IMR-90 (cell line): ENCODE measurements around the gene PTPRN2. TPM values are rescaled to one million over a fixed set of nuclear protein-coding genes. Genes with fewer than 3 reads are reported as not detected.

Experiments
- ATAC-seq: fragments of 200-7000 bp; cut with Tn5 transposase; 2 replicates; pipeline ENCODE4 v1.9.1; 2020; ENCODE audit warnings: low read depth, mild to moderate bottlenecking, moderate library complexity
- BruUV-seq: library from RNA; stranded (reverse); fragments of 400-500 nt; replicated peaks from 2 replicates; lab custom pipeline; 2021; lab: Mats Ljungman, UMichigan
- CTCF ChIA-PET: fragments of 300-600 bp; formaldehyde crosslinking; extraction: SDS; loops from one replicate; lab custom pipeline; 2021; ENCODE audit warnings: antibody characterized with exemption; lab: Yijun Ruan, JAX
- POLR2A ChIA-PET: fragments of 300-600 bp; sonication (Branson Sonifier 250); formaldehyde crosslinking; loops from one replicate; lab custom pipeline; 2022; ENCODE audit warnings: antibody characterized with exemption; ENCODE audit not compliant: unreplicated experiment; lab: Charles Lee
- DNase-seq: peaks from one replicate; pipeline ENCODE4 v3.0.0; 2013
- H2AFZ ChIP-seq: replicated peaks from 2 replicates; pipeline ENCODE3; 2013; ENCODE audit warnings: low read length, mild to moderate bottlenecking; ENCODE audit not compliant: poor library complexity
- H2AK5ac ChIP-seq: 2 replicates; pipeline ENCODE4 v1.6.1; 2013; ENCODE audit warnings: low read depth, low read length, inconsistent platforms
- H2AK9ac ChIP-seq: replicated peaks from 2 replicates; pipeline ENCODE3; 2013; ENCODE audit warnings: mild to moderate bottlenecking, low read depth, low read length, moderate library complexity; ENCODE audit not compliant: poor library complexity
- H2BK120ac ChIP-seq: 2 replicates; pipeline ENCODE4 v1.6.1; 2013; ENCODE audit warnings: low read depth, low read length, inconsistent platforms
- H2BK15ac ChIP-seq: 3 replicates; pipeline ENCODE4 v1.6.1; 2013; ENCODE audit warnings: low read depth, low read length, inconsistent platforms
- H2BK20ac ChIP-seq: 2 replicates; pipeline ENCODE4 v1.6.1; 2013; ENCODE audit warnings: low read depth, mild to moderate bottlenecking, inconsistent platforms, low read length, moderate library complexity
- H2BK5ac ChIP-seq: 2 replicates; pipeline ENCODE4 v1.6.1; 2013; ENCODE audit warnings: mild to moderate bottlenecking, low read depth, low read length, inconsistent platforms; ENCODE audit not compliant: poor library complexity, severe bottlenecking
- H3K14ac ChIP-seq: replicated peaks from 2 replicates; pipeline ENCODE4 v1.6.1; 2013; ENCODE audit warnings: low read depth, low read length, inconsistent platforms
- H3K18ac ChIP-seq: 2 replicates; pipeline ENCODE4 v1.6.1; 2013; ENCODE audit warnings: low read depth, low read length, control low read depth
- H3K23ac ChIP-seq: 2 replicates; pipeline ENCODE4 v1.6.1; 2013; ENCODE audit warnings: low read depth, low read length, inconsistent platforms
- H3K27ac ChIP-seq: 2 replicates; pipeline ENCODE4 v1.5.1; 2013; ENCODE audit warnings: mild to moderate bottlenecking, control low read depth, low read length; ENCODE audit not compliant: insufficient read depth
- H3K27me3 ChIP-seq: 2 replicates; pipeline ENCODE4 v1.6.1; 2013; ENCODE audit warnings: low read length; ENCODE audit not compliant: control insufficient read depth, insufficient read depth
- H3K36me3 ChIP-seq: 2 replicates; pipeline ENCODE4 v1.6.1; 2013; ENCODE audit warnings: low read length, mixed read lengths; ENCODE audit not compliant: control insufficient read depth, insufficient read depth
- H3K4ac ChIP-seq: 2 replicates; pipeline ENCODE4 v1.6.1; 2013; ENCODE audit warnings: low read depth, low read length, inconsistent platforms
- H3K4me1 ChIP-seq: 2 replicates; pipeline ENCODE4 v1.6.1; 2013; ENCODE audit warnings: low read length, mixed read lengths; ENCODE audit not compliant: control insufficient read depth, insufficient read depth
- H3K4me2 ChIP-seq: 2 replicates; pipeline ENCODE4 v1.6.1; 2013; ENCODE audit warnings: low read depth, mild to moderate bottlenecking, control low read depth, low read length, moderate library complexity
- H3K4me3 ChIP-seq: 2 replicates; pipeline ENCODE4 v1.5.1; 2013; ENCODE audit warnings: low read depth, mild to moderate bottlenecking, control low read depth, low read length, moderate library complexity; ENCODE audit not compliant: insufficient read depth
- H3K56ac ChIP-seq: 2 replicates; pipeline ENCODE4 v1.6.1; 2013; ENCODE audit warnings: low read length, inconsistent platforms; ENCODE audit not compliant: insufficient read depth; ENCODE audit errors: extremely low read depth
- H3K79me1 ChIP-seq, 2 experiments: 2 replicates each; pipeline ENCODE4 v1.6.1; 2013; ENCODE audit warnings: low read length in 2 of 2, inconsistent platforms in 1 of 2, low read depth in 1 of 2
- H3K9ac ChIP-seq: 2 replicates; pipeline ENCODE4 v1.6.1; 2013; ENCODE audit warnings: low read depth, low read length, control low read depth
- H3K9me1 ChIP-seq: 2 replicates; pipeline ENCODE4 v1.6.1; 2013; ENCODE audit warnings: low read length, inconsistent platforms; ENCODE audit not compliant: insufficient read depth
- H3K9me3 ChIP-seq: 2 replicates; pipeline ENCODE4 v1.6.1; 2013; ENCODE audit warnings: low read length; ENCODE audit not compliant: control insufficient read depth, insufficient read depth
- H4K20me1 ChIP-seq: 2 replicates; pipeline ENCODE4 v1.6.1; 2013; ENCODE audit warnings: low read length, inconsistent platforms; ENCODE audit not compliant: insufficient read depth
- H4K5ac ChIP-seq: 2 replicates; pipeline ENCODE4 v1.6.1; 2013; ENCODE audit warnings: mild to moderate bottlenecking, low read depth, low read length, control low read depth
- H4K8ac ChIP-seq, 2 experiments: 2 replicates each; pipeline ENCODE4 v1.6.1; 2013; ENCODE audit warnings: low read depth in 2 of 2, low read length in 2 of 2, control low read depth in 1 of 2, inconsistent platforms in 1 of 2
- H4K91ac ChIP-seq: 2 replicates; pipeline ENCODE4 v1.6.1; 2013; ENCODE audit warnings: low read depth, low read length, inconsistent platforms; ENCODE audit not compliant: insufficient read depth
- BHLHE40 ChIP-seq: fragments of 150-350 bp; IDR thresholded peaks from 2 replicates; pipeline ENCODE4 v1.6.1; 2016; ENCODE audit warnings: mild to moderate bottlenecking, low read depth, low read length
- CEBPB ChIP-seq: IDR thresholded peaks from 2 replicates; pipeline ENCODE4 v1.6.1; 2012; ENCODE audit warnings: low read depth, low read length, improper control_type of control experiment
- CHD1 ChIP-seq: IDR thresholded peaks from 2 replicates; pipeline ENCODE4 v1.6.1; 2012; ENCODE audit warnings: low read depth, low read length, improper control_type of control experiment
- CTCF ChIP-seq: conservative IDR thresholded peaks from 2 replicates; pipeline ENCODE4 v1.5.1; 2012; ENCODE audit warnings: mild to moderate bottlenecking, low read depth, low read length, improper control_type of control experiment
- FOS ChIP-seq: fragments of 150-350 bp; IDR thresholded peaks from 2 replicates; pipeline ENCODE4 v1.6.1; 2016; ENCODE audit warnings: low read depth, low read length
- MAFK ChIP-seq: IDR thresholded peaks from 2 replicates; pipeline ENCODE4 v1.6.1; 2012; ENCODE audit warnings: low read depth, low read length, improper control_type of control experiment
- MAZ ChIP-seq: IDR thresholded peaks from 2 replicates; pipeline ENCODE4 v1.6.1; 2012; ENCODE audit warnings: low read depth, mild to moderate bottlenecking, low read length, improper control_type of control experiment, moderate library complexity, borderline replicate concordance
- MXI1 ChIP-seq: IDR thresholded peaks from 2 replicates; pipeline ENCODE4 v1.6.1; 2012; ENCODE audit warnings: low read depth, mild to moderate bottlenecking, low read length, moderate library complexity, borderline replicate concordance
- NFE2L2 ChIP-seq: fragments of 150-350 bp; IDR thresholded peaks from 2 replicates; pipeline ENCODE4 v1.6.1; 2016; ENCODE audit warnings: low read depth, mild to moderate bottlenecking, low read length
- POLR2A ChIP-seq: IDR thresholded peaks from 2 replicates; pipeline ENCODE4 v1.6.1; 2012; ENCODE audit warnings: mild to moderate bottlenecking, low read depth, low read length
- RAD21 ChIP-seq: IDR thresholded peaks from 2 replicates; pipeline ENCODE4 v1.6.1; 2012; ENCODE audit warnings: low read length, improper control_type of control experiment
- RCOR1 ChIP-seq: IDR thresholded peaks from 2 replicates; pipeline ENCODE4 v1.6.1; 2012; ENCODE audit warnings: mild to moderate bottlenecking, low read length, improper control_type of control experiment; ENCODE audit not compliant: insufficient replicate concordance
- RFX5 ChIP-seq: IDR thresholded peaks from 2 replicates; pipeline ENCODE4 v1.8.0; 2012; ENCODE audit warnings: low read depth, mild to moderate bottlenecking, low read length, moderate library complexity
- SMC3 ChIP-seq: fragments of 150-350 bp; IDR thresholded peaks from 2 replicates; pipeline ENCODE4 v1.6.1; 2016; ENCODE audit warnings: low read depth, mild to moderate bottlenecking, antibody characterized with exemption, low read length, moderate library complexity
- USF2 ChIP-seq: fragments of 150-350 bp; IDR thresholded peaks from 2 replicates; pipeline ENCODE4 v1.6.1; 2017; ENCODE audit warnings: mild to moderate bottlenecking, antibody characterized with exemption, low read length, low read depth
- WGBS, 2 experiments: methylation state at CpG; one replicate each; pipeline versions ENCODE4 v1.1.5 to v1.1.7; 2013; ENCODE audit warnings: missing lambda C conversion rate in 2 of 2; ENCODE audit not compliant: insufficient read length in 1 of 2; ENCODE audit errors: extremely low coverage in 2 of 2; 5-methylcytosine and 5-hydroxymethylcytosine counted together
- dilution Hi-C: fragments of 300-500 bp; cut with HindIII; formaldehyde crosslinking; loops from one replicate; pipeline ENCODE4 v1.14.3; 2018; ENCODE audit warnings: low sequenced_read_pairs; ENCODE audit not compliant: unreplicated experiment
- in situ Hi-C: fragments of 300-500 bp; cut with MboI; formaldehyde crosslinking; loops from 3 replicates; pipeline ENCODE4 v1.14.3; 2019; ENCODE audit warnings: low sequenced_read_pairs, inconsistent platforms, mixed read lengths
- intact Hi-C: fragments of 100-400 bp; cut with micrococcal nuclease; formaldehyde crosslinking; loops from 2 replicates; pipeline ENCODE4 v1.10.0; 2022
- polyA plus RNA-seq, 3 experiments: library from polyadenylated mRNA; depleted of rRNA; stranded (reverse); fragments of >200 nt; gene quantifications; 2 replicates each; pipeline ENCODE4 v1.2.3, GENCODE V29; 2012; ENCODE audit warnings: low replicate concordance in 1 of 3
- total RNA-seq: library from RNA; depleted of rRNA; stranded (reverse); fragments of >200 nt; gene quantifications from 2 replicates; pipeline ENCODE4 v1.2.3, GENCODE V29; 2012

The PTPRN2 gene
- total and polyA plus RNA-seq, 2 of the 4 experiments (the other 2 are of a cell fraction), result 0.03 TPM; not detected in 1

DNA sequence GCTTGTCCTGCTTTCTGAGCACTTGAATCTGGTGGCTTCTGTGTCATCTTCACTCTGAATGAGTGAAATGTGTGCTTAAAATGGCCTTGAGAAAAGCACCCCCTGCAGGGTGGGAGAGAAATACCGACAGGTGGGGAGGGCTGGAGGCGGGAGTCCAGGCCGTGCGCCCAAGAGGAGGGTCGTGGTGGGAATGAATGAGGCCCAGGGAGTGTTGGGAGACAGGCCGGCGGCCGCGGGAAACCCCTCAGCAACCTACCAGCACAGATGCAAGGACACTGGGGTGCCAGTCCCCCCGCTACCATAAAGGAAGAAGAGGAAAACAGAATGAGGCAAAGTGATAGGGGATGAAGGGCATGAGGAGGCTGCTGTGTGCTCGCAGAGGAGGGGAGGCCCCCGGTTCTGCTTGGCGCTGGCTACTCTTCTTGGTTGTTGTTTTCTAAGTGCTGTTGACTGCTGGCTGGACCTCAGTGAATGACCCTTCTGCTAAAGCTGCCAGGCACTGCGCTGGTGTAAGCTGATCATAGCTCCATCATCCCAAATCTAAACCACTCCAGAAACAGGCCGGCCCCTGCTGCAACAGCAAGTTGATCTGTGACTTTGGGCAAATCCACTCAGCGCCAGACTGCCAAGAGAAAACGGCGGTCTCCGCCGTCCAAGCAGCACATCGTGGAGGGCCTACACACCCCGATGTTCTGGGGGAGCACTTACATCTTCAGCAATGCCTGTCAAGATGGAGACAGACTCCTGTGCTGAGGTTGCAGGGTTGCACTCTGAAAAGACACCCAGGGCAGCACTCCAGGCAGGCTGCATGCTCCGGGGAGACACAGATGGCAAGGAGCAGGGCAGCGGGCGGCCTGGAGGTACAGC is 872.3 kb downstream of the PTPRN2 start:
- H3K36me3 ChIP-seq, result no peaks in the 10 kb centered on the region
- no peak for DNase-seq
- no peak overlapping the region for H4K91ac ChIP-seq
- POLR2A ChIA-PET, result no interaction called here
- H3K23ac ChIP-seq, result no peak overlapping the region
- H2BK5ac ChIP-seq, result no peak overlapping the region
- H3K9ac ChIP-seq, result no peak overlapping the region
- H3K18ac ChIP-seq, result no peak overlapping the region
- H3K27ac ChIP-seq, result no peak overlapping the region
- H3K4me1 ChIP-seq, result no peaks in the 10 kb centered on the region
- H4K5ac ChIP-seq, result no peak overlapping the region
- in situ Hi-C loops, result no loop called here
- H4K8ac ChIP-seq, result no peak overlapping the region
- H3K14ac ChIP-seq, result no peak overlapping the region
- no peak overlapping the region for H3K56ac ChIP-seq
- CTCF ChIA-PET, result no interaction called here
- H2AK5ac ChIP-seq, result no peak overlapping the region
- no peaks in the 10 kb centered on the region for H3K79me1 ChIP-seq
- no peak overlapping the region for H2BK20ac ChIP-seq
- no peak overlapping the region for H2BK120ac ChIP-seq
- no peak overlapping the region for H2AK9ac ChIP-seq
- no peak overlapping the region for H2AFZ ChIP-seq
- H3K4me3 ChIP-seq, result no peak overlapping the region
- dilution Hi-C loops, result no loop called here
- no peak overlapping the region for H3K4me2 ChIP-seq
- H4K20me1 ChIP-seq, result no peaks in the 10 kb centered on the region
- no peak overlapping the region for H3K4ac ChIP-seq
- no peaks in the 10 kb centered on the region for H3K27me3 ChIP-seq
- no peak overlapping the region for H2BK15ac ChIP-seq
- intact Hi-C loops, result no loop called here
- no peak for ATAC-seq
- no TSS peak for BruUV-seq
- 72% methylated on average over 10 of the region's 25 CpGs; no CpG with 5 or more reads in 1 of the 2 experiments for WGBS, 2 experiments
- H3K9me1 ChIP-seq, result no peaks in the 10 kb centered on the region
- H3K9me3 ChIP-seq, result peaks cover 48% of the 10 kb centered on the region
- no peak for TF ChIP-seq CEBPB
- no peak for TF ChIP-seq RFX5
- TF ChIP-seq CTCF, result no peak
- TF ChIP-seq NFE2L2, result no peak
- no peak for TF ChIP-seq POLR2A
- no peak for TF ChIP-seq USF2
- no peak for TF ChIP-seq MAZ
- TF ChIP-seq MAFK, result no peak
- no peak for TF ChIP-seq CHD1
- TF ChIP-seq MXI1, result no peak
- no peak for TF ChIP-seq BHLHE40
- TF ChIP-seq RCOR1, result no peak
- no peak for TF ChIP-seq RAD21
- TF ChIP-seq FOS, result no peak
- no peak for TF ChIP-seq SMC3
